ENCODE data around the gene PRKAG2. TPM values are rescaled to one million over a fixed set of nuclear protein-coding genes. Genes with fewer than 3 reads are reported as not detected.

PRKAG2 gene
- total RNA-seq, 1 donor from 2014 or later = 21.1 TPM

GRCh38 chr7:151726652-151727578 is 150.0 kb downstream of the PRKAG2 start:
- no peak for DNase-seq (ENCODE audit: low read depth)
- H3K27me3 ChIP-seq (ENCODE audit: control insufficient read depth, insufficient read depth, low read length) = no peaks in the 10 kb centered on the region
- no peak overlapping the region for H3K4me3 ChIP-seq (ENCODE audit: low read depth, low read length)
- H3K36me3 ChIP-seq (ENCODE audit: control insufficient read depth, insufficient read depth, low read length) = no peaks in the 10 kb centered on the region
- no peak for TF ChIP-seq CTCF (IDR thresholded peaks at IDR 0.05; ENCODE audit: insufficient read depth, low read length, poor library complexity, severe bottlenecking)

- no peak for DNase-seq (ENCODE audit: low read depth)
- no peak for TF ChIP-seq CTCF (IDR thresholded peaks at IDR 0.05; ENCODE audit: insufficient read depth, low read length, poor library complexity, severe bottlenecking)
- no peaks in the 10 kb centered on the region for H3K36me3 ChIP-seq (ENCODE audit: control insufficient read depth, insufficient read depth, low read length)
Measured at GRCh38 chr7:151725844-151726651, 150.9 kb downstream of the PRKAG2 start.

GRCh38 chr7:151724920-151725584 is 151.9 kb downstream of the PRKAG2 start:
- no peaks in the 10 kb centered on the region for H3K36me3 ChIP-seq (ENCODE audit: control insufficient read depth, insufficient read depth, low read length)
- DNase-seq (ENCODE audit: low read depth) = no peak
- no peaks in the 10 kb centered on the region for H3K27me3 ChIP-seq (ENCODE audit: control insufficient read depth, insufficient read depth, low read length)
- no peak overlapping the region for H3K4me3 ChIP-seq (ENCODE audit: low read depth, low read length)
- TF ChIP-seq CTCF (IDR thresholded peaks at IDR 0.05; ENCODE audit: insufficient read depth, low read length, poor library complexity, severe bottlenecking) = no peak

More at GRCh38 chr7:151725844-151726651, 150.9 kb downstream of the PRKAG2 start:
- no peak overlapping the region for H3K4me3 ChIP-seq (ENCODE audit: low read depth, low read length)
- no peaks in the 10 kb centered on the region for H3K27me3 ChIP-seq (ENCODE audit: control insufficient read depth, insufficient read depth, low read length)

- no peak for DNase-seq (ENCODE audit: low read depth)
- no peak overlapping the region for H3K4me3 ChIP-seq (ENCODE audit: low read depth, low read length)
Measured at GRCh38 chr7:151724250-151724915, 152.5 kb downstream of the PRKAG2 start.

More at GRCh38 chr7:151724250-151724915, 152.5 kb downstream of the PRKAG2 start:
- Histone ChIP-seq H3K36me3 (ENCODE audit: control insufficient read depth, insufficient read depth, low read length) (no peaks in the 10 kb centered on the region), H3K27me3 (ENCODE audit: control insufficient read depth, insufficient read depth, low read length) (no peaks in the 10 kb centered on the region)
- no peak for TF ChIP-seq CTCF (IDR thresholded peaks at IDR 0.05; ENCODE audit: insufficient read depth, low read length, poor library complexity, severe bottlenecking)
